ENCODE results near the gene UQCC5. TPM values are rescaled to one million over a fixed set of nuclear protein-coding genes. Genes with fewer than 3 reads are reported as not detected.

Gene UQCC5
- total and polyA plus RNA-seq, 2 donors: 5.7 to 38.4 TPM

DNA sequence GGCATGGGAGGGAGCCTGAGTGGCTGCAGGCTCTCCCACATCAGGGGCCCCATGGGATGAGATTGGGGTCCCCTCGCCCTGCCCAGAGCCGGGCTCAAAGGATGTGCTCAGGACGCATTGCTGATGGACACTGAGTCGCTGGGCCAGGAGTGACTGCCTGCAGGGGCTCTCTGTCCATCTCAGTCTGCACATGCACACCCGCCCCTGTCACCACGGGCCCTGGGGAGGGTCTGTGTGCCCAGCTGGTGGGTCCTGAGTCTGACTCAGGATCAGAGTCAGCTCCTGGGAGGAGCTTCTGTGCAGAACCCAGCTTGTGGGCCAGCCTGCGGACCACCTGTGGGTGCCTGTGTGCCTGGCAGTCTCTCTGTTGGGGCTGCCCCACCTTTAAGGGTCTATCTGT lies 23.1 kb upstream of the UQCC5 start:
- WGBS: 90% methylated on average over 7 of the region's 7 CpGs
- DNase-seq (ENCODE audit: extremely low spot score): no peak
- Histone ChIP-seq H3K4me3 (ENCODE audit: low read depth, low read length) (no peak overlapping the region), H3K27ac (ENCODE audit: low read depth) (no peak overlapping the region), H3K36me3 (ENCODE audit: insufficient read depth) (no peaks in the 10 kb centered on the region), H3K4me1 (ENCODE audit: insufficient read depth) (no peaks in the 10 kb centered on the region)

DNA sequence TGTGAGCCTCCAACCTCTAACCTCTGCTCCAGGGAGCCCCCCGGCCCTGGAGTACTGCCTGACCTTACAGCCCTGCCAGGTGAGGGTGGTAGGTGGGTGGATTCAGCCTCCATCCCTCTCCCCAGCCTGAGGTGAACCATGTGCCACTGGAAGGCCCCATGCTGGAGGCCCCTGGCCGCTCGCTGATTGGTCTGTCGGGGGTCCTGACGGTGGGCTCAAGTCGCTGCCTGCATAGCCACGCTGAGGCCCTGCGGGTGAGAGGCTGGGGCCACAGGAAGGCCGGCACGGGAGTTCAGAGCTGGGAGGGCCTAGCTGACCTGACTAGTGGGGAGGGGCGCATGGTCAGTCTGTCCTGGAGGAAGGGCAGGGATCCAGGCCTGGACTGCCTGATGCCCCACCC lies 21.8 kb upstream of the UQCC5 start:
- Histone ChIP-seq H3K4me3 (ENCODE audit: low read depth, low read length) (no peak overlapping the region), H3K36me3 (ENCODE audit: insufficient read depth) (no peaks in the 10 kb centered on the region), H3K4me1 (ENCODE audit: insufficient read depth) (no peaks in the 10 kb centered on the region), H3K27ac (ENCODE audit: low read depth) (no peak overlapping the region)
- 86% methylated on average over 11 of the region's 11 CpGs for WGBS
- DNase-seq (ENCODE audit: extremely low spot score): no peak

DNA sequence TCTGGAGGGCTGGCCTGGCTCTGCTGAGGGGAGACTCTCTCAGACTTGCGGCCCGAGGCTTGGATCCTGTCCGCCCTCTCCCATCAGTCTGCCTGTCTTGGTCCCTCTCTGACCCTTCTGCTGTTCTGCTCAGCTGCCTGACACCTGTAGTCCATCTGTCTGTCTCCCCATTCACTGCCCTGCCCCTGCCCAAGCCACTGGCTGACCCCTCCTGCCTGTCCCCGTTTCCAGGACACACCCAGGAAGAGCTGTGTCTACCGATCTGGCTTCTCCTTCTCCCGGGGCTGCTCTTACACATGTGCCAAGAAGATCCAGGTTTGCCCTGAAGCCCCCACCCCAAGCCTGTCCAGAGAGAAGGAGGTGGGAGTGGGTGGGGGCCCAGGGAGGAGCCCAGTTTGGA lies 21.2 kb upstream of the UQCC5 start:
- Histone ChIP-seq H3K4me3 (ENCODE audit: low read depth, low read length) (no peak overlapping the region), H3K36me3 (ENCODE audit: insufficient read depth) (no peaks in the 10 kb centered on the region), H3K4me1 (ENCODE audit: insufficient read depth) (no peaks in the 10 kb centered on the region), H3K27ac (ENCODE audit: low read depth) (no peak overlapping the region)
- 57% methylated on average over 6 of the region's 6 CpGs for WGBS
- DNase-seq (ENCODE audit: extremely low spot score): no peak

DNA sequence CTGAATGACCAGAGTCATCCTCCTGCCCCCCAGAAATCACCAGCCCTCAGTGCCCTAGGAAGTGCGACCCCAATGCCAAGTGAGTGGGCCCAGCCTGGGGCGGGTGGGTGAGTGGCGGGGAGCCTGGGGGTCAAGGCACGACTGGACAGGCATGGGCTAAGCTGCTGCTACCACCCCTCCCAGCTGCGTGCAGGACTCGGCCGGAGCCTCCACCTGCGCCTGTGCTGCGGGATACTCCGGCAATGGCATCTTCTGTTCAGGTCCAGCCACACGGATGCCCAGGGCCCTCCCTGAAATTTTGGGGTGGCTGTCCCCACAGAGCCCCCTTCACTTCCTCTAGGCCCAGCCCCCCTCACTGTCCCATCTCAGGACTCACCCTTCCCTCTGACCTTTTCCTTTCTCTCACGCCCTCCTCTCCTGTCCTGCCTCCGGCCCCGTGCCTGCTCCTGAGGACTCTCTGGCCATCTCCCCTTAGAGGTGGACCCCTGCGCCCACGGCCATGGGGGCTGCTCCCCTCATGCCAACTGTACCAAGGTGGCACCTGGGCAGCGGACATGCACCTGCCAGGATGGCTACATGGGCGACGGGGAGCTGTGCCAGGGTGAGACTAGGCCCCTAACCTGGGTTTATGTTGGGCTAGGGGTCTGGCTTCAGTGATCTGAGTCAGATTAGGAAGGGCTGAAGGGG lies 19.8 kb upstream of the UQCC5 start:
- no peak for DNase-seq (ENCODE audit: extremely low spot score)
- Histone ChIP-seq H3K27ac (ENCODE audit: low read depth) (no peak overlapping the region), H3K4me3 (ENCODE audit: low read depth, low read length) (no peak overlapping the region), H3K36me3 (ENCODE audit: insufficient read depth) (no peaks in the 10 kb centered on the region), H3K4me1 (ENCODE audit: insufficient read depth) (no peaks in the 10 kb centered on the region)
- 96% methylated on average over 19 of the region's 19 CpGs for WGBS

DNA sequence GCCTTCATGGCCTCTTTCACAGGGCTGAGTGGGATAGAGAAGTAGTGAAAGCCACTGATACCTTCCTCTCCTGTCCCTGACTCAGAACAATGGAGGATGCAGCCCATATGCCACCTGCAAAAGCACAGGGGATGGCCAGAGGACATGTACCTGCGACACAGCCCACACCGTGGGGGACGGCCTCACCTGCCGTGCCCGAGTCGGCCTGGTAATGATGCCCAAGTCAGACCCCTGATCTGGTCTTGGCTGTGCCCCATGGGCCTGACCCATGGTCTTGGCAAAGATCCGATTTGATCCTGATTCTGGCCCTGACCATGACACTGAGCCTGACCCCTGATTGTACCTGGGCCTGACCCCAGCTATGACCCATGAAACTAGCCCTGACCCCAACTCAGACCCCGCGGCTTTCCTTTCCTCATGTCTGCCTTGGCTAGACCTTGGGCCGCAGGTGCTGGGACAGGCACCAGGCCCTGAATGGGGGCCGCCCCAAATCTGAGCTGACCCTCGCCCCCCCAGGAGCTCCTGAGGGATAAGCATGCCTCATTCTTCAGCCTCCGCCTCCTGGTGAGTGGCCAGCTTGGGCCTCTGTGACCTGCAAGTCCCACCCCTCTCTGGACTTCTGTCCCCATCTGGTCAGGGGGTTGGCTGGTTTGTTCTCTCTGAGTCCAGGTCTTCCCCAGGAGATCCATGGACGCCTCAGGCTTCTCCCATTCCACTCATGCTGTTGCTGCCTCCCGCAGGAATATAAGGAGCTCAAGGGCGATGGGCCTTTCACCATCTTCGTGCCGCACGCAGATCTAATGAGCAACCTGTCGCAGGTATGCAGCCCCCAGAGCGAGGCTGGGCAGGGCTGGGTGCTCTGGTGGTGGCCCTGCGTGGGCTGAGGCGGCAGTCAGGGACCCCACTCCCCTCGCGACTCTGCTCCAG lies 18.3 kb upstream of the UQCC5 start:
- no peak overlapping the region for H3K4me3 ChIP-seq (ENCODE audit: low read depth, low read length)
- no peak overlapping the region for H3K27ac ChIP-seq (ENCODE audit: low read depth)
- no peaks in the 10 kb centered on the region for H3K4me1 ChIP-seq (ENCODE audit: insufficient read depth)
- 84% methylated on average over 25 of the region's 25 CpGs for WGBS
- H3K36me3 ChIP-seq (ENCODE audit: insufficient read depth): no peaks in the 10 kb centered on the region
- no peak for DNase-seq (ENCODE audit: extremely low spot score)

DNA sequence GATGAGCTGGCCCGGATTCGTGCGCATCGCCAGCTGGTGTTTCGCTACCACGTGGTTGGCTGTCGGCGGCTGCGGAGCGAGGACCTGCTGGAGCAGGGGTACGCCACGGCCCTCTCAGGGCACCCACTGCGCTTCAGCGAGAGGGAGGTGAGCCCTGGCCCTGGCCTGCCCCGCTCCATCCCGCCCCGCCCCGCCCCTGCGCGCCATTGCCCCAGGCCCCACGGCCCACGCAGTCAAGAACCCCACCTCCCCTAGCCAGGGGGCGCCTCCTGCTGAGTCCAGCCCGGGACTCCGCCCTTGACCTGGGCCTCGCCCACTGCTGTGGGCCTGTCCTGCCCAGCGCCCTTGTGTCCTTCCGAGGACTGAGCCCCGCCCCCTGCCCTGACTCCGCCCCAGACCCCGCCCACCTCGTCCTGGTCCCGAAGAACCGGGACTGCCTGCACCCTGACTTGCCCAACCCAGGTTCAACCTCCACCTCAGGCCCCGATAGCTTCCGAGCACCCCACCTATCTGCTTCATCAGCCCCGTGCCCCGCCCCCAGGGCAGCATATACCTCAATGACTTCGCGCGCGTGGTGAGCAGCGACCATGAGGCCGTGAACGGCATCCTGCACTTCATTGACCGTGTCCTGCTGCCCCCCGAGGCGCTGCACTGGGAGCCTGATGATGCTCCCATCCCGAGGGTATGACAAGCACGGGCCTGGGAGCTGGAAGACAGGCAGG lies 17.5 kb upstream of the UQCC5 start:
- Histone ChIP-seq H3K27ac (ENCODE audit: low read depth) (no peak overlapping the region), H3K4me1 (ENCODE audit: insufficient read depth) (no peaks in the 10 kb centered on the region), H3K4me3 (ENCODE audit: low read depth, low read length) (no peak overlapping the region), H3K36me3 (ENCODE audit: insufficient read depth) (peaks cover 3% of the 10 kb centered on the region)
- 39% methylated on average over 50 of the region's 50 CpGs for WGBS
- no peak for DNase-seq (ENCODE audit: extremely low spot score)

DNA sequence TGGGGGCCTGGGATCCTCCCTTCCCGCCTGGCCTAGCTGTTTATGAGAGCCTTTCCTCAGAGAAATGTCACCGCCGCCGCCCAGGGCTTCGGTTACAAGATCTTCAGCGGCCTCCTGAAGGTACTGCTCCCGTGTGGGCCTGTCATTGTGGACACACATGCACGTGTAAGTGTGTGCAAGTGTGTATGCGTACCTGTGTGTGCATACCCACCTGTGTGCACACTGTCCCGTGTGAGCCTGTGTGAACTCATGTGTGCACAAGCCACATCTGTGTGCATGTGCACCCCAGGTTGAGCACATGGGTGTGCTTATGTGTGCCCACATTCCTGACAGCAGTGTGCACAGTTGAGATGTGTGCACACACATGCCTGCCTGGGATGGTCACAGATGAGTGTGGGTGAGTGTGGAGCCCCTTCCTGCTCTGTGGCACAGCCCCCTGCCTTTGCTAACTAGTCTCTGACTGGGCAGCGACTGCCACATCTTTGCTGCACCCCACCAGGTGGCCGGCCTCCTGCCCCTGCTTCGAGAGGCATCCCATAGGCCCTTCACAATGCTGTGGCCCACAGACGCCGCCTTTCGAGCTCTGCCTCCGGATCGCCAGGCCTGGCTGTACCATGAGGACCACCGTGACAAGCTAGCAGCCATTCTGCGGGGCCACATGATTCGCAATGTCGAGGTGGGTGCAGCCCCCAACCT lies 16.8 kb upstream of the UQCC5 start:
- no peak for DNase-seq (ENCODE audit: extremely low spot score)
- Histone ChIP-seq H3K27ac (ENCODE audit: low read depth) (no peak overlapping the region), H3K4me3 (ENCODE audit: low read depth, low read length) (no peak overlapping the region), H3K36me3 (ENCODE audit: insufficient read depth) (peaks cover 3% of the 10 kb centered on the region), H3K4me1 (ENCODE audit: insufficient read depth) (no peaks in the 10 kb centered on the region)
- 87% methylated on average over 22 of the region's 22 CpGs for WGBS

DNA sequence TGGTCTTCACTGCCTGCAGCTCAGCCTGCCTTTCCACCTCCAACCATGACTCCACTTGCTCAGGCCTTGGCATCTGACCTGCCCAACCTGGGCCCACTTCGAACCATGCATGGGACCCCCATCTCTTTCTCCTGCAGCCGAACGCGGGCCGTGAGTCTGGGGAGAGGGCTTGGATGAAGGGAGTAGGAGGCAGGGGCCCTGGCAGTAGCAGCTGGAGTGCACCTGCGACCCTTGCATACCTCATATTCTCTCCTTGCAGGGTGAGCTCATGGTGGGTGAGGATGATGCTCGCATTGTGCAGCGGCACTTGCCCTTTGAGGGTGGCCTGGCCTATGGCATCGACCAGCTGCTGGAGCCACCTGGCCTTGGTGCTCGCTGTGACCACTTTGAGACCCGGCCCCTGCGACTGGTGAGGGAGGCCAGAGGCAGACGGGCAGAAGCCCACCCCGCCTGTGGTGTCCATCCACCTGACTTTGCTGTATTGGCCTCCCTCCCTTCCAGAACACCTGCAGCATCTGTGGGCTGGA lies 16.2 kb upstream of the UQCC5 start:
- no peak overlapping the region for H3K4me3 ChIP-seq (ENCODE audit: low read depth, low read length)
- 95% methylated on average over 14 of the region's 14 CpGs for WGBS
- H3K4me1 ChIP-seq (ENCODE audit: insufficient read depth): no peaks in the 10 kb centered on the region
- H3K36me3 ChIP-seq (ENCODE audit: insufficient read depth): peaks cover 3% of the 10 kb centered on the region
- DNase-seq (ENCODE audit: extremely low spot score): no peak
- H3K27ac ChIP-seq (ENCODE audit: low read depth): no peak overlapping the region

DNA sequence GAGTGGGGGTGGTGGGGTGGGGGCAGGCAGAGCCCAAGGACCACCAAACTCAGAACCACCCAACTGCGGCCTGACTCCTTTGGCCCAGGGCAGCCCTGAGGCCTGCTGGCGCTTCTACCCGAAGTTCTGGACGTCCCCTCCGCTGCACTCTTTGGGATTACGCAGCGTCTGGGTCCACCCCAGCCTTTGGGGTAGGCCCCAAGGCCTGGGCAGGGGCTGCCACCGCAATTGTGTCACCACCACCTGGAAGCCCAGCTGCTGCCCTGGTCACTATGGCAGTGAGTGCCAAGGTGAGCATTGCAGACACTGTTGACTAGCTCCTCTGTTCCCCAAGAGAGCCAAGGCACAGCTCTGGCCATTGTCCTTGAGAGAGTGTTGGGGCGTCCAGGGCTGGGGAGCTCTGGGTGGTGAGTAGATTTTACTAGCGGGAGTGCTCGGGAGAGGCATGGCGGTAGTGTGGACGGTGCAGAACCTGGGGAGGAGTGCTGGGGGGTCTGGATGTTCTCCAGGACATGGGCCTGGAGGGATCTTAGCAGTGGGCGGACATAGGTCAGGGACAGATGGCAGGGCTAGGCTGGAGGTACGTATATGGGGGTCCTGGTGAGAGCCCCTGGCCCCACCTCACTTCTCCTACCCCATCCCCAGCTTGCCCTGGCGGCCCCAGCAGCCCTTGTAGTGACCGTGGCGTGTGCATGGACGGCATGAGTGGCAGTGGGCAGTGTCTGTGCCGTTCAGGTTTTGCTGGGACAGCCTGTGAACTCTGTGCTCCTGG lies 15.5 kb upstream of the UQCC5 start:
- Histone ChIP-seq H3K4me1 (ENCODE audit: insufficient read depth) (no peaks in the 10 kb centered on the region), H3K4me3 (ENCODE audit: low read depth, low read length) (no peak overlapping the region), H3K36me3 (ENCODE audit: insufficient read depth) (peaks cover 3% of the 10 kb centered on the region), H3K27ac (ENCODE audit: low read depth) (no peak overlapping the region)
- 91% methylated on average over 20 of the region's 20 CpGs for WGBS
- no peak for DNase-seq (ENCODE audit: extremely low spot score)

DNA sequence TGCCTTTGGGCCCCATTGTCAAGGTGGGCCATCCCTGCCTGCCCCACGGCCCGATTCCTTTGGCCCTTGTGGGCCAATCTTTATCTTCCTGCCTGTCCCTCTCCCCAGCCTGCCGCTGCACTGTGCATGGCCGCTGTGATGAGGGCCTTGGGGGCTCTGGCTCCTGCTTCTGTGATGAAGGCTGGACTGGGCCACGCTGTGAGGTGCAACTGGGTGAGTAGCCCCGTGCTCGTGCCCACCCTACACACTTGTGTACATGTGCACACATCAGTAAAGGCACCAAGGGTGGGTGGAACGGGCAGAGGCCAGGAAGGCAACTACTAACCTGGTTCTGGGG lies 14.9 kb upstream of the UQCC5 start:
- WGBS: 88% methylated on average over 8 of the region's 8 CpGs
- H3K4me3 ChIP-seq (ENCODE audit: low read depth, low read length): no peak overlapping the region
- no peaks in the 10 kb centered on the region for H3K4me1 ChIP-seq (ENCODE audit: insufficient read depth)
- no peak for DNase-seq (ENCODE audit: extremely low spot score)
- no peak overlapping the region for H3K27ac ChIP-seq (ENCODE audit: low read depth)
- peaks cover 3% of the 10 kb centered on the region for H3K36me3 ChIP-seq (ENCODE audit: insufficient read depth)

DNA sequence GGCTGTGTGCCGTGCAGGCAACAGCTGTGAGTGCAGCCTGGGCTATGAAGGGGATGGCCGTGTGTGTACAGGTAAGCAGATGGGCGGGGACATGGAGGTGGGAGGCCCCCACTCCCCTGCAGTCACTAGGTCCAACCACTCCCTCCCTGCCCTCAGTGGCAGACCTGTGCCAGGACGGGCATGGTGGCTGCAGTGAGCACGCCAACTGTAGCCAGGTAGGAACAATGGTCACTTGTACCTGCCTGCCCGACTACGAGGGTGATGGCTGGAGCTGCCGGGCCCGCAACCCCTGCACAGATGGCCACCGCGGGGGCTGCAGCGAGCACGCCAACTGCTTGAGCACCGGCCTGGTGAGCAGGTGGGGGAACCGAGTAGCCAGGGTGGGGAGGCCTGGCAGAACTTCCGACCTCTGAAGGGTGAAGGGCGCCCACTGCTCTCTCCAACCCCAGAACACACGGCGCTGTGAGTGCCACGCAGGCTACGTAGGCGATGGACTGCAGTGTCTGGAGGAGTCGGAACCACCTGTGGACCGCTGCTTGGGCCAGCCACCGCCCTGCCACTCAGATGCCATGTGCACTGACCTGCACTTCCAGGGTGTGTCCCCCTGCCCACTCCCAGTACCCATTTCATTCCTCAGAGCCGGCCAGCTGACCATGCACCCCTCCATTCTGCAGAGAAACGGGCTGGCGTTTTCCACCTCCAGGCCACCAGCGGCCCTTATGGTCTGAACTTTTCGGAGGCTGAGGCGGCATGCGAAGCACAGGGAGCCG lies 14.3 kb upstream of the UQCC5 start:
- no peak for DNase-seq (ENCODE audit: extremely low spot score)
- WGBS: 93% methylated on average over 33 of the region's 33 CpGs
- Histone ChIP-seq H3K36me3 (ENCODE audit: insufficient read depth) (peaks cover 3% of the 10 kb centered on the region), H3K4me1 (ENCODE audit: insufficient read depth) (no peaks in the 10 kb centered on the region), H3K27ac (ENCODE audit: low read depth) (no peak overlapping the region), H3K4me3 (ENCODE audit: low read depth, low read length) (no peak overlapping the region)

DNA sequence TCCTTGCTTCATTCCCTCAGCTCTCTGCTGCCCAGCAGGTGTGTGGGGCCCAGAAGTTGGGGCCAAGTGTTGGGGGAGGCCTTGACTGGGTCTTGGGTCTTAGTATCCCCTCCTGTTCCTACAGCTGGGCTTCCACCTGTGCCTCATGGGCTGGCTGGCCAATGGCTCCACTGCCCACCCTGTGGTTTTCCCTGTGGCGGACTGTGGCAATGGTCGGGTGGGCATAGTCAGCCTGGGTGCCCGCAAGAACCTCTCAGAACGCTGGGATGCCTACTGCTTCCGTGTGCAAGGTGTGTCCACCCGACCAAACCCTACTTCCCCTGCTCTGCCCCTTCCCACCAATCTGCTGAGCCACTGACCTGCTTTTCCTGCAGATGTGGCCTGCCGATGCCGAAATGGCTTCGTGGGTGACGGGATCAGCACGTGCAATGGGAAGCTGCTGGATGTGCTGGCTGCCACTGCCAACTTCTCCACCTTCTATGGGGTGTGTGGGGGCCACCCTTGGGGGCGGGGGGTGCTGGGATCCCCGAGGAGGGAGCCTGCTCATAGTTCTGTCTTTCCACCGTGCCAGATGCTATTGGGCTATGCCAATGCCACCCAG lies 13.7 kb upstream of the UQCC5 start:
- no peaks in the 10 kb centered on the region for H3K4me1 ChIP-seq (ENCODE audit: insufficient read depth)
- peaks cover 3% of the 10 kb centered on the region for H3K36me3 ChIP-seq (ENCODE audit: insufficient read depth)
- 90% methylated on average over 14 of the region's 14 CpGs for WGBS
- no peak overlapping the region for H3K4me3 ChIP-seq (ENCODE audit: low read depth, low read length)
- no peak for DNase-seq (ENCODE audit: extremely low spot score)
- no peak overlapping the region for H3K27ac ChIP-seq (ENCODE audit: low read depth)

Data from urinary bladder (tissue), 4 donors.